Measurements from ENCODE around the gene MSL1. TPM values are rescaled to one million over a fixed set of nuclear protein-coding genes. Genes with fewer than 3 reads are reported as not detected.

MSL1 gene
- total and polyA plus RNA-seq, 9 of the 15 experiments (the other 6 are each of a cell fraction or from before 2014, with no cell fraction given) = 13.8 to 120 (median 61.9) TPM

DNA sequence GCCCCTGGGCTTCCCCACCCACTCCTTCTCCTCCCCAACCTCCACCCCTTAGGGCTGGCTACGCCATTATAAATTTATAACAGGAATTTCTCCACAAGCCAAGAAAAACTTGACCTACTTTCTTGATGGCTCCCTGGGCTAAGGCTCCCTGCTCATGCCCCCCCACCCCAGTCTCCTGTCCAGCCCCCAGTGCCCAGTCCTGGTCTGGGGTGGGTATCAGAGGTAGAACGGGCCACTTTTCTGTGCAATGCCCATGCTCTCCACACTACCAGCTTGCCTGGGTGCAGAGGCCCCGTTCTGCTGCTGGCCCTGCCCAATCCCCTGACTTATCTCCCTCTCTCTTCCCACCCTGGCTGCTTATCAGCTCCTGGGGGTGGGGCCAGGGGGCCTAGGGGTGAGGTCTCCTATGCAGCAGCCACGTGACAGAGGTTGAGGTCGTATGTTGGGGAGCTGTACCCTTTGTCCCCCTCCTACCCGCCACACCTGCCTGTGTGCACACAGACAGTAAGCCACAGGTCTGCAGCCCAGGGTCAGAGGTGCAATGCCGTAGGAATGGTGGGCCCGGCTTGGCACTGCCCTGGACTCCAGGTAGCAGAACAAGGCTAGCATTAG is 48.9 kb upstream of the MSL1 start (continued):
- TF ChIP-seq, protein P1, sequence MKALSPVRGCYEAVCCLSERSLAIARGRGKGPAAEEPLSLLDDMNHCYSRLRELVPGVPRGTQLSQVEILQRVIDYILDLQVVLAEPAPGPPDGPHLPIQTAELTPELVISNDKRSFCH (CRISPR knock-in tag; IDR thresholded peaks at IDR 0.05) = no peak
- TF ChIP-seq, protein P1 (tag; IDR thresholded peaks at IDR 0.05) = no peak
- TF ChIP-seq RBM17 (IDR thresholded peaks at IDR 0.05; ENCODE audit: borderline replicate concordance, low read depth, low read length) (no peak), ZNF140 (CRISPR knock-in tag; IDR thresholded peaks at IDR 0.05) (no peak), RB1 (IDR thresholded peaks at IDR 0.05; ENCODE audit: low read depth) (no peak), STAT5A (IDR thresholded peaks at IDR 0.05; ENCODE audit: borderline replicate concordance, low read length) (no peak), HLTF (IDR thresholded peaks at IDR 0.05) (no peak), JUN (IDR thresholded peaks at IDR 0.05; ENCODE audit: borderline replicate concordance, low read depth, low read length) (no peak), JUN (CRISPR knock-in tag; IDR thresholded peaks at IDR 0.05; ENCODE audit: borderline replicate concordance) (no peak), PTTG1 (tag; IDR thresholded peaks at IDR 0.05; ENCODE audit: low read depth) (no peak), BRD9 (IDR thresholded peaks at IDR 0.05; ENCODE audit: low read depth, partially characterized antibody) (no peak)
- TF ChIP-seq, protein P2, sequence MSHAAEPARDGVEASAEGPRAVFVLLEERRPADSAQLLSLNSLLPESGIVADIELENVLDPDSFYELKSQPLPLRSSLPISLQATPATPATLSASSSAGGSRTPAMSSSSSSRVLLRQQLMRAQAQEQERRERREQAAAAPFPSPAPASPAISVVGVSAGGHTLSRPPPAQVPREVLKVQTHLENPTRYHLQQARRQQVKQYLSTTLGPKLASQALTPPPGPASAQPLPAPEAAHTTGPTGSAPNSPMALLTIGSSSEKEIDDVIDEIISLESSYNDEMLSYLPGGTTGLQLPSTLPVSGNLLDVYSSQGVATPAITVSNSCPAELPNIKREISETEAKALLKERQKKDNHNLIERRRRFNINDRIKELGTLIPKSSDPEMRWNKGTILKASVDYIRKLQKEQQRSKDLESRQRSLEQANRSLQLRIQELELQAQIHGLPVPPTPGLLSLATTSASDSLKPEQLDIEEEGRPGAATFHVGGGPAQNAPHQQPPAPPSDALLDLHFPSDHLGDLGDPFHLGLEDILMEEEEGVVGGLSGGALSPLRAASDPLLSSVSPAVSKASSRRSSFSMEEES (CRISPR knock-in tag; IDR thresholded peaks at IDR 0.05) = peak; percentile 44
- TF ChIP-seq, protein P3, sequence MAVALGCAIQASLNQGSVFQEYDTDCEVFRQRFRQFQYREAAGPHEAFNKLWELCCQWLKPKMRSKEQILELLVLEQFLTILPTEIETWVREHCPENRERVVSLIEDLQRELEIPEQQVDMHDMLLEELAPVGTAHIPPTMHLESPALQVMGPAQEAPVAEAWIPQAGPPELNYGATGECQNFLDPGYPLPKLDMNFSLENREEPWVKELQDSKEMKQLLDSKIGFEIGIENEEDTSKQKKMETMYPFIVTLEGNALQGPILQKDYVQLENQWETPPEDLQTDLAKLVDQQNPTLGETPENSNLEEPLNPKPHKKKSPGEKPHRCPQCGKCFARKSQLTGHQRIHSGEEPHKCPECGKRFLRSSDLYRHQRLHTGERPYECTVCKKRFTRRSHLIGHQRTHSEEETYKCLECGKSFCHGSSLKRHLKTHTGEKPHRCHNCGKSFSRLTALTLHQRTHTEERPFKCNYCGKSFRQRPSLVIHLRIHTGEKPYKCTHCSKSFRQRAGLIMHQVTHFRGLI (CRISPR knock-in tag; IDR thresholded peaks at IDR 0.05) = no peak
- TF ChIP-seq, protein P4, sequence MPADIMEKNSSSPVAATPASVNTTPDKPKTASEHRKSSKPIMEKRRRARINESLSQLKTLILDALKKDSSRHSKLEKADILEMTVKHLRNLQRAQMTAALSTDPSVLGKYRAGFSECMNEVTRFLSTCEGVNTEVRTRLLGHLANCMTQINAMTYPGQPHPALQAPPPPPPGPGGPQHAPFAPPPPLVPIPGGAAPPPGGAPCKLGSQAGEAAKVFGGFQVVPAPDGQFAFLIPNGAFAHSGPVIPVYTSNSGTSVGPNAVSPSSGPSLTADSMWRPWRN (IDR thresholded peaks at IDR 0.05; ENCODE audit: low read depth) = peak; percentile 56; the same call in 1 of the 2 replicates
- TF ChIP-seq, protein P5, sequence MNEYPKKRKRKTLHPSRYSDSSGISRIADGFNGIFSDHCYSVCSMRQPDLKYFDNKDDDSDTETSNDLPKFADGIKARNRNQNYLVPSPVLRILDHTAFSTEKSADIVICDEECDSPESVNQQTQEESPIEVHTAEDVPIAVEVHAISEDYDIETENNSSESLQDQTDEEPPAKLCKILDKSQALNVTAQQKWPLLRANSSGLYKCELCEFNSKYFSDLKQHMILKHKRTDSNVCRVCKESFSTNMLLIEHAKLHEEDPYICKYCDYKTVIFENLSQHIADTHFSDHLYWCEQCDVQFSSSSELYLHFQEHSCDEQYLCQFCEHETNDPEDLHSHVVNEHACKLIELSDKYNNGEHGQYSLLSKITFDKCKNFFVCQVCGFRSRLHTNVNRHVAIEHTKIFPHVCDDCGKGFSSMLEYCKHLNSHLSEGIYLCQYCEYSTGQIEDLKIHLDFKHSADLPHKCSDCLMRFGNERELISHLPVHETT (CRISPR knock-in tag; conservative IDR thresholded peaks at IDR 0.05 in 1 of 2, IDR thresholded peaks at IDR 0.05 in 1 of 2) = peak in 1 of 2 experiments; percentile 66; a peak in 2 of 4 replicates
- TF ChIP-seq, protein P6, sequence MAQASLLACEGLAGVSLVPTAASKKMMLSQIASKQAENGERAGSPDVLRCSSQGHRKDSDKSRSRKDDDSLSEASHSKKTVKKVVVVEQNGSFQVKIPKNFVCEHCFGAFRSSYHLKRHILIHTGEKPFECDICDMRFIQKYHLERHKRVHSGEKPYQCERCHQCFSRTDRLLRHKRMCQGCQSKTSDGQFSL (CRISPR knock-in tag; IDR thresholded peaks at IDR 0.05) = peak; percentile 67; the same call in 1 of the 2 replicates
- TF ChIP-seq, protein P6 (tag; IDR thresholded peaks at IDR 0.05) = peak in 1 of 2 experiments; percentile 58; a peak in 1 of 4 replicates
